GM19023 (cell line): ENCODE measurements around the gene LSAMP.
"Not testable (repeated sequence)": the region's sequence is repeated elsewhere in the genome, so short reads cannot be mapped to it uniquely, and the experiment has no call there.

Experiments used
- ATAC-seq: cut with Tn5 transposase; IDR thresholded peaks from one replicate; pipeline ENCODE4 v1.9.1; 2021; ENCODE audit warnings: mild to moderate bottlenecking, moderate library complexity; ENCODE audit not compliant: unreplicated experiment

Gene LSAMP

DNA sequence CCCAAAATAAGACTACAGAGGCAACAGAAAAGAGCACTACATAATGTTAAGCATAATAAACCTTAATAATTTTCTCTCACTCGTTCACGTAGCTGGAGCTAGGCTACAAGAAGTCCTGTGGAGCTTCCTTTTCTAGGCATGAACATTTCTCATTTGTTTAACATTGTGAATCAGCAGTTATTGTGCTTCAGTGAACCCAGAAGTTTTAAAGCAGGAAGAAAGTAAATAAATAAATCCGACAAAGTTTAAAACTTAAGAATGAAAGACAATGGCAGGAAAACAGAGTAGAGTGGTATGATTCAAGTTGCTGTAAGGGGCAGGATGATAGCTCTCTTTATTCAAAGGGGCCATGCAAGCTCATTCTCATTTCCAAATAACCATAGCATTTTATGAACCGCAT, 191.8 kb downstream of the LSAMP start:
- no peak for ATAC-seq

DNA sequence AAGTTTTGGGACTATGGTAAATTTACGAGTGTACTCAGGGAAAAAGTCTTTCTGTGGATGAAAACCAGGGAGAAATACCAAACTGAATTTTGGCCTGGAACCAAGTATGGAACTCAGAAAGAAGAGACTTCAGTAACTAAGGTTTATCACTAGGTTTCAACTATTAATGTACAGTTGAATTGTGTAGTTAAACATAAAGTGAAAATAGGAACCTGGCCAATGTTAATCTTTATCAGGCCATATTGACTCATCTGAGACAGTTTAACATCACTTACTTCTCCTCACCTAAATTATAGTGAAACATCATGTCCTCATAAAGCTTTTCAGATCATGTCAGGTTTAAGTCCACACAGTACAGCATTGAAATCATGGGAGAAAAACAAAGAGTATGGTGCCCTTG, 197.7 kb downstream of the LSAMP start:
- no peak for ATAC-seq

DNA sequence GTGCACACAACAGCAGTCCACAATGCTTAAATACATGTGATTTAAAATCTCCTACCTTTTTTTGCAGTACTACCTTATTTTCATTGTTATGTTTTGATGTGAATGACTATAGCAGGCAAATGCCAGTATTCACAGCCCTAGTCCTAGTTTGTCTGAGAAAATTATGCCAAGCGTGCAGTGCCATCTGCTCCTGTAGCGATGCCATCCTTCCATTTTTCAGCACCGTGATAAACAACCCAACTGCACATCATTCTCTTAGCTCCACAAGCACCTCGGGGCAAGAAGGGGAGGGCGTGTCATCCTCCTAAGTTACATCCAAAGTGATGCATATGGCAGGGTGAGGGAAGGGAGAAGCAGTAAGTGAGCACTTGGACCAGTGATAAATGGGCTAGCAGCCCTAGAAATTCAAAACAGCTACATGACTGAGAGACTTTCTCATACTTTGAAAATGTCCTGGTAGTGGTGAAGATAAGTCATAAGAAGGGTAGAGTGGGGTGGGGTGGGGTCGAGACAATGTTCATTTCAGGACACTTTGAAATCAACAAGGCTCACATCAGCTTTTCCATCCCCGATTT, 198.8 kb downstream of the LSAMP start:
- no peak for ATAC-seq

DNA sequence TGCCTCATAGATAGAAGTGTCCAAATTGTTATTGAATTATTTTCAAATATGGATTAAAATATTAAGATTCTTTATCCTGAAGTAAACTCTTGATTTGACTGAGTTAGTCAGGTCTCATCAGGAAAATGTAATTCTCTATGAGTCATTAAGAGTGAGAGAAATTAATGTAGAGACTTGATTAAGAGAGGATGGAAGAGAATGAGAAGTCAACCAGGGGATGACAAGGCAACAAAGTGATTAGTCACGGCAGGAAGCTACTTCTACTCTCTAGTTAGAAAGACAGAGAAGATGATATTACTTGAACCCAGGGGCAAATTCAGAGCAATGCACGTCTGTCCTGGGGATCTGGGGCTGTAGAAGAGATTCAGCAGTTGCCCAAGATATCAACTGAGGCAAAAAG, 202.5 kb downstream of the LSAMP start:
- ATAC-seq = no peak

DNA sequence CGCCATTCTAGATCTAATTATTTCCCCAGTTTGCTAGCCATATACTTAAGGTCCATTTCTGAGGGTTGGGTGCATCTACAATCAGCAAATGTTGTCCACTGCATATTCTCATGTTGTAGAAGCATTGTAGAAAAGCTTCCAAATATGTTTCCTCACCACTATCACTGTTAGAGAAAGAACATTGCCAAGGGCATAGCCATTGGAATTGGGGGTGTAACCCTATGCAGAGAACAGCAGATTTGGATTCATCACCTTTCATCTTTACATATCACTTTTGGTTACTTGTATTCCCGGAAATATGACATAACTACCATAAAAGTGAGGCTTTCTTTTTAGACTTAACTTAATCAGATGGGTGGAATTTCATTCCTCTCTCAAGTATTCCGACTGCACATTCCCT, 203.6 kb downstream of the LSAMP start:
- ATAC-seq = no peak

DNA sequence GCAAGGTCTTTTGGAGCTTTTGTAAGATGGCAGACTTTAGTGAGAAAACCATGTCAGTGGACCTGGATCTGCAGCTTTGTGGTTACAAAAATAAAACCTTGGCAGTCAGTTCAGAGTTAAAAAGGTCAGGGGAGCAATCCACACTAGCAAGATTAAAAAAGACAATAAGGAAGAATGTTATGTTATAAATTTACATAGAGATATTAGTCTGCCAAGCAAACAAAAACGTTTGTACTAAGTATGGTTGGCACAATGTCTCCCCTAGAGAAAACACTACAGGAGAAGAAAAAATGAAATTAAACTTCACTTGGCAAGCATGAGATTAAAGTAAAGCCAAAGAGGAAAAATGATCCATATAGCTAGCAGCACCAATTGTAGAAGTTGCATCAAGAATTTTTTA, 205.0 kb downstream of the LSAMP start:
- ATAC-seq = no peak

DNA sequence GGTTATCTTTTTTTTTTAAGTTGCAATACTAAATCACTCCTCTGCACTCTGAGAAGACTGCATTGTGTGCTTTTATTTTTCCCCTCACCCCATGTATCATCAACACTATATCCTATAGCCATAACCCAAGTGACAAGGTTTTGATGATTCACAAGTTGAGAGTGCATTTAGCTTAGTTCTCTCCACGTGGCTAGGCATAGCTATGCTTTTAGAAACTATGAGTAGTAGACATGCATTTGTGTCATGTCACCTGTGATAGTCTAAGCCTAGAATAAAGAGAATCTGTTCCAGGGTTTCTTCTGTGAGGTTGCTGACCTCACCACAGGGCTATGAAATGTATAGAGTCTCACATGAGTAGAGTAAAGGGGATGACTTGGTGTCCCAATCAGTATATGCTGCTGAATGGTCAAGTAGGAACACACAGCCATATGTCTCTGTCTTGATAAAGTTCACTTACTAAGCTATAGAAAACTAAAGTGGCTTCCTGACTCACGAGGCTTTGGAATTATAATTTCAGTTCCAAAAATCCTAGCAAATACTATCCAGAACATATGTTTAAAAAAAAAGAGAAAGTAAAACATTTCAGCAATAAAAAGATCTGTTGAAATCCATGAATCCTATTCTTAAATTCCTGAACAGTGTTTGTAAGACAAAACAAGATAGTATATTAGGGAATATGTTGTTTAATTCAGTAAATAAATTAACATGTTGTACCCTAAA, 206.3 kb downstream of the LSAMP start:
- no peak for ATAC-seq

DNA sequence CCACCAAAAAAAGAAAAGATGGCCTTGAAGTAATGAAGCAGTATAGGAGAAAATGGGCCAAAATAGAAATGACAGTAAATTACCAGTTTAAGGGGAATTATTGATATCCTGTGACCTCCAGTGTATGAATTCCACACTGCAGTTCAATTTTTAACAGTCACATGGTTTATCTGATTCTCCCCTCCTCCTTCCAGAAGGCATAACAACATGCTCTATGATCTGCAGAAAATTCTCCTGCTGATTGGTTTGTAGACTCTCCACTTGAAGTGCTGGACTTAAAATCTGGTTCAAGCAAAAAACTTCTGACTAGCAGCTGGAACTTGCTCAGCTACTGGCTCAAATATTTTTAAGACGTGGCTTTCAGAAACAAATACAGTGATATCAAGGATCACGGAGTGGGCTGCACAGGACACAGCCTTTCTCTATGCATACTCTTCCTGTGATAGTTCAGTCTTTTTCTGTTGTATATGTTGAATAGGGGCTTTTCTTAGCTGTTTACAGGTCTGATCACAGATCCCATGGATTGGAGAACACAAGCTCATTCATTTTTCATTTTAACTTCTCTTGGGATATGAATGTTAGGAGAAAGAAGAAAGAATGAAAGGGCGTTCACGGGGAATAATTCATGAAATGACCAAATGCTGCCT, 211.5 kb downstream of the LSAMP start:
- no peak for ATAC-seq

DNA sequence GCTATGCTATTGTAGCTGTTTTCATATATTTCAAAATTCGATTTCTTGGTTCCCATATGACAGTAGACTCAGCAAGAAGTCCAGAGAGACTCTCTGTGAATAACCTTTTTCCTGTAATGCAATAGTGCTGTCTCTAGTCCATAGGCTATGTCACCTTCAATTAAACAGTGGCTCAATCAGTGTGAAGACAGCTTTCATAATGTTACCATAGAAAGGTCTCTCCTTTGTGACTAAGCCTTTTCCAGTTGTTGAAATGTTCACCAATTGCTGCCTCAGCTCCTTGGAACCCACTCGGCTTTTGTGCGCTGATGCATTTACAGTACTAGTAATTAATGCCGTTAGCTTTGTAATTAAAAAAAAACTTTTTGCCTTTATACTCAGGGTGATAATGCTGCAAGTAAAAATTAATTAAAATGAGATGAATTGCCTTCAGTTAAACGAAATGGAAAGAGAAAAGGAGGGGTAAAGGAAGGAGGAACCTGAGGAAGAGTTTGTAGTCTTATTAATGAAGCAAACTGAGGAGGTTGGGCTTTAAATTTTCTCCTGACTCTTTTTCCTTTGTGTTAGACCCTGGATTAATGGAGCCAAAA, 214.8 kb downstream of the LSAMP start:
- no peak for ATAC-seq

DNA sequence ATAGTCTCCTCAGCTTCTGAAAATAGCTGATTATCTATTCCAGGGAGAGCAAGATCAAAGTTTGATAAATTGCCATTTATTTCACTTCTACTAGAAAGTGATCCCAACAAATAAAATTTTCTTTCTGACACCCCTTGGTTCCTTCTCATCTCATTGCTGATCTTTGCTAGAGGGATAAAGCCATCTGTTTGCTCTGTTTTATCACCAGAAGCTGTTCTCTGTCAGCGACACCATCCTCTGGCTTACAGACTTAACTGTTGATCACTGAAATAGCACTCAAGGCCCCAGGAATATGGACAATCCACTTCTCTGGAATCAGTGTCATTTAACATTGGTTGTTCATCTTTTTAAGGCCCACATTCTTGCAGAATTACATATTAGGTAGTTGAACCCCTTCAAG, 219.0 kb downstream of the LSAMP start:
- ATAC-seq = no peak

DNA sequence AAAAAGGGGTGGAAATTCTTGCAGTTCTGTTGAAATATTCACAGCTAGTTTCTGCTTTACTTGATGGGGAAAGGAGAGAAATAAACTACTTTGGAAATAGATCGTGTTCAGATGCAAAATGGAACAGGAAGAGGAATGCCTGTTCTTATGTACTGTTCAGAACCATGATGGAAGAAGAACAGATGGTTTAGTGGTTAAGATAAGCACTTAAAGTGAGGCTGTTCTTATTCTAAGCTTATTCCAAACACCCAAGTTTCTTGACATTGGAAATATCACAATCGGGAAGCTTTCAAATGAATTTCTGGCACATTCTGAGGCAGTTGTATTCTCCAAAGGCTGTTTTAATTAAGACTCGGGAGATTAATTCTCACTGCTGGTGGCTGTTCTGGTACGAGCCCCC, 228.5 kb downstream of the LSAMP start:
- ATAC-seq = no peak

DNA sequence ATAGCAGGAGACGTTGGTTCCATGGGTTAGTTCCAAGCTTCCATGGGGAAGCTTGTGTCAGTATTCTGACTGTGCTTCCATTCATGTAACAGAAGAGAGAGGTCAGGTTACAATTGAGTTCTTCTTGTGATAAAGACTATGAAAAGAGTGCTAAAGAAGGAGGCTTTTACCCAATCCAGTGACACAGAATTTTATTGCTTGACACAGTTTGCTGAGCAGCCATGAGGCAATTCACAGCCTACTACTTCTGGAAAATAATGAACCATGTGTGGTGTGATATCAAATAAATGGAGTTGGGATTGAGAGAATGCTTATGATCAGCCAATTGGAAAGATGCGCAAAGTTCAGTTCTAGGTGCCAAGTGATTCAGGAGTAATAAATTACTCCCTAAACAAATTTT, 233.4 kb downstream of the LSAMP start:
- ATAC-seq = no peak

DNA sequence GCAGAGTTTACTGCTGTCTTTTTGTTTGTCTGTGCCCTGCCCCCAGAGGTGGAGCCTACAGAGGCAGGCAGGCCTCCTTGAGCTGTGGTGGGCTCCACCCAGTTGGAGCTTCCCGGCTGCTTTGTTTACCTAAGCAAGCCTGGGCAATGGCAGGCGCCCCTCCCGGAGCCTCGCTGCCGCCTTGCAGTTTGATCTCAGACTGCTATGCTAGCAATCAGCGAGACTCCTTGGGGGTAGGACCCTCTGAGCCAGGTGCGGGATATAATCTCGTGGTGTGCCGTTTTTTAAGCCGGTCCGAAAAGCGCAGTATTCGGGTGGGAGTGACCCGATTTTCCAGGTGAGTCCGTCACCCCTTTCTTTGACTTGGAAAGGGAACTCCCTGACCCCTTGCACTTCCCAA, 236.5 kb downstream of the LSAMP start:
- not testable (repeated sequence) for ATAC-seq

DNA sequence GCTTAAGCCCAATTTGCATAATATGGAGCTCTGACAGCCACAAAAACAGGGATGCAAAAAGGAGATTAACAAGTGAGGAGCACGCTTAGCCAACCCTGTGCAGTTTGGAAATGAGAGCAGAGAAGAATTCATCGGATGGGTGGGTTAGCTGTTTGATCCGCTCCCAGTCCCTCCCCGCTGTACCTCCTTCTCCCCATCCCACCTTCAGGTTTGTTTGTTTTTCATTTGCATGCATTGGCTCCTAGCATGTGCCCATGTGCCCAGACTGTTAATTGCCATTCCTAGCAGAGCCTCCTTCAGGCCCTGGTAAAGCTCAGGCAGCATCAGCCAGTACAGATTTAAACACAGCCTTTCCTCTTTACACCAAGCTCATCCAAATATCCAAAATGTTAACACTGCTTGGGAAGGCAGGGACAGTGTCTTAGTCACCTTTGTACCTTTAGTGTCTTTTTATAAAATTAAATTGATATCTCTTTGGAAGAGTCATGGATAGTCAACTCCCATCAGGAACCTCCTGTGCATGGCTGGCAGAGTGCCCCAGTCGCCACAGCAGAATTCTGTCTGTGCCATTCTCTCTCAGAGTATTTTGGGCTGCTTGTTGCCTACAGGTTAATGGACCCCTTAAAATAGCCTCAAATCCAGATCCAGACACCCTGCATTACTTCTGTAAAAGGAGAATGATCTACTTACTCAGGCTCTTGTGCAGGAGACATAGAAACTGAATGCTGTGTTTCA, 244.2 kb downstream of the LSAMP start:
- ATAC-seq = no peak

DNA sequence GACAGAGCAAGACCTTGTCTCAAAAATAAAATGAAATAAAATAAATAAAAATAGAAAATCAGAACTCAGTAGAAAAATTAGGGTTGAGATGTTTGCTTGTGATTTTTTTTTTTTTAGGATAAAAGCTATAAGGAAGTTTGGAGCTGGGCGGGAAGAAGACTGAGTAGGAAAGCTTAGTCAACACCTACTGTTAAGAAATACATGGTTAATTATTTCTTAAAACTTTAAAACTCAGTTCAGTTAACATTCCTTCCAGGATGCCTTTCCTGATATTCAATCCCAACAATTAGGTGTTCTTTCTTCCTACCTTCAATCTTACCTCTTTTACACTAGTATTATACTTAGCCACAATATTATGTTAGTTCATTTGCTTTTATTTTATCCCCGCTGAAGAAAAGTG, 246.2 kb downstream of the LSAMP start:
- ATAC-seq = no peak

DNA sequence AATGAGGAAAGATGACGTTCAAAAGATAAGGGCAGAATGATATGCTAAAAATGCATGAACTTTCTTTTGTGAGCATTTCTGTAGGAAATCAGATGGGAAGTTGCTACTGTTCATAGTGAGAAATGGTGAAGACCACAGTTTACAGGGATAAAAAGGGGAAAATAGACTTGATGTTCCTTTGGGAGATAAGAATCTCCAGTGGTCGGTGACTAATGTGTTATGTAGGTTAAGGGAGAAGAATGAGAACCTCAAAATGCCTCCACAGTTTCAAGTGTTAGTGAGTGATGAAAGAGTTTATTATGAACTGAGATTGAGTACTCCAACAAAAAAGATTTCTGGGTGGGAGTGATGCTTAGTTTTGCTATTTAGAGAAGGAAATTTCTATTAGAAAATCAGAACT, 247.2 kb downstream of the LSAMP start:
- no peak for ATAC-seq

DNA sequence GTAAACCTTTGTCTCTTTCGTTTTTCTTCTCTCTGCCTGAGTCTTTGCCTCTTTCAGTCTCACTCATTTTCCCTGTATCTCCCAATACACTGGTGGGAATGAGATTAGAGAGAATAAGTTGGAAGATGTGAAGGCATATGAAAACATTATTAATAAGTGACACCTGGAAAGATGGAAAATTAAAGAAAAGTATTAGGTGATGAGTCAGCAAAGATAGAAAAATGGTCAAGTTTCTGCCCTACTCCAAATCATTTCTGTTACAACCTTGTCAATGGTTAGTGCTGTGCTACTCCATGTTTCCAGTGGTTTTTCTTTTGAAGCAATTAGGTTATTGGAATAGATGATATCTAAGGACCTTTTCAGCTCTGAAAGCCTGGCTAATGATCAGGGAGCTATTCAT, 252.8 kb downstream of the LSAMP start:
- no peak for ATAC-seq

DNA sequence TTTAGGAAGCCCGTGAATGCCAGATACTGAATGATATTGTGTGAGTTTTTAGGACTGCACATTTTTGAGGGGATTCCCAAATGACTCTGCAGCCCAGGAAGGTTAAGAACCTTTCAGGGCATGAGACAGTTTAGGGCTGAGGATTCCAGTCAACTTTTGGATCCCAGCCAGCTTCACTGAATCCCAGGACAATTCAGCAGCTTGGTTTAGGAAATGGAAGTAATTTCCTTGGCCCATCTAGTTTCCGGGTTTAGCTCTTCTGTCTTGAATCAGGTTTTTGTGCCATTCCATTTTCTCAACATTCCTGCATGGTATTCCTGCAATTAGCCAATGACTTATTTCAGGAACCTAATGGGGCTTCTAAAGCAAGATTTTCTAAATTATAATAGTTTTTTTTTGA, 253.9 kb downstream of the LSAMP start:
- no peak for ATAC-seq

DNA sequence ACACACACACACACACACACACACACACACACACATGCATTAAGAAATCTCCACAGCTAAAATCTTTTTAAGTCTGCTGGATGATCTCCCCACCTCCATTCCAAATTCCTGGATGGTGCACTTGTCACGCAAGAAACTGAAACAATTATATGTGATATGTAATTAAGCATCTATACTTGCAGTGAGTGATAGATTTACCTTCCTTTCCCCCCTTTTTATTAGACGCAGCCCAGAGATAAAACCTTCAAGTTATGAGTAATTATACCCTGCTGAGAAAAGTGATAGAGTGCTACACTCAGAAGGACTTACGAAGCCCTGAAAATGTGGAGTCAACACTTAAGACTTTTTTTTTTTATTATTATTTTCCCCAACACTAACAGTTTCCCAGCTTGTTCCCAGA, 255.2 kb downstream of the LSAMP start:
- no peak for ATAC-seq

DNA sequence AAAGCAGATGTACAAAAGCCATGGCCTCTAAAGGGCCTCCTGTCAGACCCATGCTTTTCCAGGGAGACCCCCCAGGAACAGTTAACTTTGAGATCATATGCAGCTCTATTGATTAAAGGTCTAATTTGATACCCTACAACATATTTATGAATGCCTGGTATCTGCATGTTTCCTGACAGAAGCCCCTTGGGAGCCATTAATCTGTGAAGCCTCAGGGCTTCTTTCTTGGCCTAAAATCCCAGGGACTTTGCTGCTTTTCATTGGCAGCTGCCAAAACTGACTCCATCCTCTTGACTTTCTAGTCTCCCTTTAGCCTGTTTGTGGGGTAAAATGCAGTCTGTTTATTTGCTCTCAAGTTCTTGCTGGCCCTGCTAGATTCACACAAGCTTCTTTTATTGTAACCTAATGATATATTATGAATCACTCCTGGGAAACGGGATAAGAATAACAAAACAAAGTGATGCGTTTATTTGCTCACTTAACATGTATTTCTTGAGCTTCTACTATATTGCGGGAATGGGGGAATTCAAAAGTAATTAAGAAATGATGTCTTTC, 257.0 kb downstream of the LSAMP start:
- ATAC-seq = no peak

DNA sequence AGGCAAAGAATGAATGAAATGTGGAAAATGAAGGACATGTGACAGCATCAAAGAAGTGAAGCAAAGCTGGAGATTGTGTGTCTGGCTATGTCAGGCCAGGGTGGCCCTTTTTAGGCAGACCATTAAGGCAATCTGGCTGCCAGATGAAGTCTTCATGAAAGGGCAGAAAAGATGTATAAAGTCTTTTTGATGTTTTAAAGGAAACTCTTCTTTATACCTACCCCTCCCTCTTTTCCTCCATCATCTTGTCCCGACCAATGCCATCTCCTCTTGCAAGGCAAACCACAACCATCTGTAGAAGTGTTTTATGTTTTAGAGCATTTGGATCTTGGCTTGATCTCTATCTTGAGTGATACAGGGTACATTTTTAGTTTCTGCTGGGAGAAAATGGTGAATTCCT, 259.2 kb downstream of the LSAMP start:
- ATAC-seq = no peak
